GM12873 (cell line): ENCODE measurements around the gene TMEM115.

Source experiments
- TF ChIP-seq, protein P1 (sequence below): IDR thresholded peaks from 2 replicates; pipeline ENCODE4 v1.5.1; 2012; ENCODE audit warnings: low read depth, mild to moderate bottlenecking, moderate library complexity, low read length, control low read depth; ENCODE audit not compliant: insufficient read depth; ENCODE audit errors: missing control alignments

Gene TMEM115

DNA sequence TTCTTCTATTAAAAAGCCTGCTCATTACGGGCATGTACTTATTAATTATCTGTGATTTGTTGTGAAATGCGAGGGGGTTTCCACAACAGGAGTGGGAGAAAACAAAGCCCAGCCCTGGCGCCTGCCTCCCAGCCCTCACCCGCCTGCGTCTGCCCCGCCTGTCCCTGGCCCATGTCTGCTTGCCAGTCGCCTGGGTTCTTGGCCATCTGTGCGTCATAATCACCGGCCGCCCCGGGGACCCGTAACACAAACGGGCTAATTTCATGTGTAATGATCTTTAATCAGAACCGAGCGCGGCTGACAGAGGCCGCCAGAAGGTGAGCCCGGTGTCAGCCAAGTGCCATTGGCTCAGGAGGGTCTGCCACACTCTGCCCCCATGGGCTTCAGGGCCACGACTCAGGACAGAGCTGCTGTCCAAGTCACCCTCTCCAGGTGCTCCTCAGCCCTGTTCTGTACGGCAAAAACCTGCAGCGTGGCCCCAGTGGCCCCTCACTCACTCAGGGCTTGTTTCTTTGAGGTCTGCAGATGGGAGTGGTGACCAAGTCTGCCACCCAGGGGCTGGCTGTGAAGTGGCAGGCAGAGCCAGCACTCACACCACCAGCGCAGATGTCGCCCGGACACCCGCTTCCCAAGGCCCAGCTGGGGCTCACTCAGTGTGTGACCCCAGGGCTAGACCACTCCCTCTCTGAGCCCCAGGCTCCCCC is 28.8 kb upstream of the TMEM115 start:
- TF ChIP-seq, protein P1, sequence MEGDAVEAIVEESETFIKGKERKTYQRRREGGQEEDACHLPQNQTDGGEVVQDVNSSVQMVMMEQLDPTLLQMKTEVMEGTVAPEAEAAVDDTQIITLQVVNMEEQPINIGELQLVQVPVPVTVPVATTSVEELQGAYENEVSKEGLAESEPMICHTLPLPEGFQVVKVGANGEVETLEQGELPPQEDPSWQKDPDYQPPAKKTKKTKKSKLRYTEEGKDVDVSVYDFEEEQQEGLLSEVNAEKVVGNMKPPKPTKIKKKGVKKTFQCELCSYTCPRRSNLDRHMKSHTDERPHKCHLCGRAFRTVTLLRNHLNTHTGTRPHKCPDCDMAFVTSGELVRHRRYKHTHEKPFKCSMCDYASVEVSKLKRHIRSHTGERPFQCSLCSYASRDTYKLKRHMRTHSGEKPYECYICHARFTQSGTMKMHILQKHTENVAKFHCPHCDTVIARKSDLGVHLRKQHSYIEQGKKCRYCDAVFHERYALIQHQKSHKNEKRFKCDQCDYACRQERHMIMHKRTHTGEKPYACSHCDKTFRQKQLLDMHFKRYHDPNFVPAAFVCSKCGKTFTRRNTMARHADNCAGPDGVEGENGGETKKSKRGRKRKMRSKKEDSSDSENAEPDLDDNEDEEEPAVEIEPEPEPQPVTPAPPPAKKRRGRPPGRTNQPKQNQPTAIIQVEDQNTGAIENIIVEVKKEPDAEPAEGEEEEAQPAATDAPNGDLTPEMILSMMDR, result peak; percentile 39

DNA sequence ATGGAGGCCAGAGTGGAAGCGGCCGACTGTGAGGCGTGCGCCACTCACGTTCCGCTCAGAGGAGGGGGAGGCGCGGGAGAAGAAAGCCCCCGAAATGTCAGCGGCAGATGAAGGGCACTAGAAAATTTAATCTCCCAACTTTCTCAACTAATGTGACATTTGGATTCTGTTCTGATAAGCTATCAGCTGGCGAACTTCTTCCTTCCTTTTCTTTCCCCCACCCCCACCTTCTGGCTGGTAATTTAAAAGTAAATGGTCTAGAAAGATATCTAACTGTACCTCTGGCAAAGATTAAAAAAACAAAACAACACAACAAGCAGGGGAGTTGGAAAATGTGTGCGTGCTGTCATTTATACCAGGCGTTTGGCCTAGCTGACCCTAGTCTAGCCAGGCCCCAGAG is 26.4 kb upstream of the TMEM115 start:
- TF ChIP-seq, protein P1, result no peak

DNA sequence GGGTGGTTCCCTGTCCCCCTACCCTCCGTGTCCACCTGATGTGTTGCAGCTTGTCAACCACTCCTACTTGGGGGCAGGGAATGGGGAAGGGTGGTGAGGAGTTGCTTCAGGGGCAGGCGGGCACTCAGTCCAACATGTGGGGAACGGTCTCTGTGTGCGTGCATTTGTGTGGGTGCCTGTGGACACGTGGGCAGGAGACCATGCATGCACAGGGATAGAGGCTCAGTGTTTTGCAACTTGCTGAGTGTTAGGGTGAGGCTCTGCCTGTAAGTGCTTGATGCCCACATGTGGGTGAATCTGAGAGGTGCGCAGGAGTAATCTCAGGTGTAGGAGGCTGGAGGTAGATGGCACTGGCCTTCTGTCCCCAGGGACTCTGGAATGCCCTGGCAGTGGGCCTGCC is 24.4 kb upstream of the TMEM115 start:
- TF ChIP-seq, protein P1, result no peak

GRCh38 chr3:50382722-50383121 is 23.4 kb upstream of the TMEM115 start:
- TF ChIP-seq, protein P1, result no peak

DNA sequence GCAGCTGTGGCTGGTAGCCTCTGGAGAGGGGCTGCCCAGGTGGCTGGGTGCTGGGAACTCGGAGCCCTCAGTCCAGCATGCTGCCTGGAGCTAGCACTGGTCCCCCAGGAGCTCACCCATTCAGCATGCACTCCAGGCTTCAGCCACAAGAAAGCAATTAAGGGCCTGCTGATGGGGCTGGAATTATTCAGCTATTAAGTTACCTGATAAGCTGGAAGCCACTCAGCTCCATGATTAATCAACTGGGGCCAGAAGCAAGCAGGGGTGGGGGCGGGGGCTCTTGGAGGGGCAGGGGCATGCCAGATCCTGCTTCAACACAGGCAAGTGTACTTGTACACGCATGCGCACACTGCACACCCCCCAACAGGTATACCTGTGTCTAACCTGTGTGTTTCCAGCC is 22.1 kb upstream of the TMEM115 start:
- TF ChIP-seq, protein P1, result no peak

GRCh38 chr3:50380405-50381085 is 21.2 kb upstream of the TMEM115 start:
- TF ChIP-seq, protein P1, result no peak

GRCh38 chr3:50378757-50379156 is 19.4 kb upstream of the TMEM115 start:
- TF ChIP-seq, protein P1, result no peak
